Stimulated activated CD8-positive, alpha-beta memory T cell treated with anti-CD3 and anti-CD28 coated beads, Interleukin-7, amount 100 ng/mL, for 24 hours (primary cell): ENCODE measurements around the gene OAT.

Experiments
- DNase-seq: peaks from one replicate; pipeline ENCODE4 v3.0.0-alpha.2; 2020; ENCODE audit warnings: low read depth

Gene OAT

DNA sequence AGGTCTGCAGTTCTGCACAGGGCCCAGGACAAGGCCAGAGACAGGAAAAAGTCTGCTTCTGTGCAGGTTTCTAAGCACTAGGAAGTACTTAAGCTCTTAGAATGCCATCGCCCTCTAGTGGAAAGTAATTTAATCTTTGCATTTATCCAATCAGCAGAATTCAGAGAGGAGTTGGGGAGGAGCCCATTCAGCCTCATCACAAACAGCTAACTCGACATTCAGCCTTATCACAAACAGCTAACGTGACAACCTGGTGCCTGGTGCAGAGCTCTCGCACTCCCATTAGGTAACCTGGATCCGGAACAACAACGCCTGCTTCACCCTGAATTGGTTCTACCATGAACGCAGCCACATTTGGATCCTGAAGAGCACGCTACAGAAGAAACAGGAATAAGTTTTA, 15.2 kb downstream of the OAT start:
- no peak for DNase-seq

DNA sequence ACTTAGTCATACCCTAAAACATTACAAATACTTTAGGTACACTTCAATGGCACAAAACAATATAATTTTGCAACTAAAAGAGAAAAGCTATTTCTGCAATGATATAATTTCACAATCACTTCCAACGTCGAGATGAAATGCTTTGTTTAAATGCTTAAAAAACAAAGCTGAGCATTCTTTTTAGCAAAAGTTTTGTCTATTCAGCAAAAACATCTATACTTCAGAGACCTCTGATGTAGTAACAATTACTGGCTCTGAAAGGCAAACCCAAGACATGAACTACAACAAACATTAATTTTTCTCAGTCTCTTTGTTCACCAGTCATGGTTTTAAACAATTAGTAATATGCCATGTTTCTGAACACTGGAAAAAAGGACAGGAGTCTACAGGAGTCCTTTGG, 16.4 kb downstream of the OAT start:
- no peak for DNase-seq

DNA sequence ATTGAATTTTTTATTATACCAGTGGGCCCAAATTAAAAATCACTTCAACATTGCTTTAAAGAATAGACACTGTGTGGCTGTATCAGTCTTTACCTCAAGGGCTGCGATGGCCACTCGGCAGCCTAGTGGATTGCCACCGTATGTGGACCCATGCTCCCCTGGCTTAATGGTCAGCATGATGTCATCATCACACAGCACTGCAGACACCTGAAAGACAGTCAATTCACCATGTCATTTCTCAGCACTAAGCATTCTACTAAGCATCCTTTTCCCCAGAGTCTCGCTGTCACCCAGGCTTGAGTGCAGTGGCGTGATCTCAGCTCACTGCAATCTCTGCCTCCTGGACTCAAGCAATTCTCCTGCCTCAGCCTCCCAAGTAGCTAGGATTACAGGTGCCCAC, 17.1 kb downstream of the OAT start:
- no peak for DNase-seq

DNA sequence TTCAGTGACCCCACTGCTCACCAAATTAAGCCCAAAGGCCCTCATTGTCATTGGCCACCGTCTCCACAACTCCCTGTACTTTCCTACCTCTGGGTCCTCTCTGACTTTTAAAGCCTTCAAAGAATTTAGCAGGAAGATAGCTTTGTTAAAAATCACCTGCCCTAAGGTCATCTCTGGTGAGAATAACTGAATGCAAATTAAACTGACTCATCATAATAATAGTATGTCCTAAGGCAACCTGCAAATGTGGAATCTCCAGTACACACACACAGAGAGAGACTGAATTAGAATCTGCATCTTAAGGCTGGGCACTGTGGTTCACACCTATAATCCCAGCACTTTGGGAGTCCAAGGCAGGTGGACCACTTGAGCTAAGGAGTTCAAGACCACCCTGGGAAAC, 24.1 kb downstream of the OAT start:
- no peak for DNase-seq

DNA sequence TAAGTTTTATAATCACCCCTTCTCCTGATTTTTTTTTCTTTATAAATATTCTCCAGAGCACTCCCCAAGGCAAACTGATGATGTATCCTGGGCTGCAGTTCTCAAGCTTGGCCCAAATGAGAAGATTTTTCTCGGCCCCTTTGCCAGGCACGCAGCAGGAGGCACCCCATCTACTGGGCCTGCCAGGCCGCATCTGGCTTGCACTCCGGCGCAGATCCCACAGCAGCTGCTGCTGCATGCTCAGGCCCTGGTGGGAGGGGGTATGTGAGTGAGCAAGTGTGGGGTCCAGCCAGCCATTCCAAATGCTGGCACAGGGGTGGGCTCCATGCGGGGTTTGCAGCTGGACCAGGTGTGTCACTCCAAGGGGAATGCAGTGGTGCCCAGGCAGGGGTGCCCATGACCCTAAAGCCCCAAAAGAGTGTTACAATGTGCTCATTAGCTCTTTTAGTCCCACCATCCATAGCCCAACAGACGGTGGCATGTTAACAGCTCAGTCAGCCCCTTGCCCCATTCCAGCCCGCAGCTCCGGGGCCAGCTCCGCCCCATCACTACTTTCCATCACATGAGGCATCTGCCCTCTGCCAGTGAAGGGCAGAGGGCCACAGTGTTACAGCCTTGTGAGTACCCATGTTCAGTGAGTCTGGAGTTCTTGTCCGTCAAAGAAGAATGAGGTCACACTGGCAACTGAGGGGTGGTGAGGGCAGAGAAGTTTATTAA, 25.9 kb downstream of the OAT start:
- DNase-seq = no peak

DNA sequence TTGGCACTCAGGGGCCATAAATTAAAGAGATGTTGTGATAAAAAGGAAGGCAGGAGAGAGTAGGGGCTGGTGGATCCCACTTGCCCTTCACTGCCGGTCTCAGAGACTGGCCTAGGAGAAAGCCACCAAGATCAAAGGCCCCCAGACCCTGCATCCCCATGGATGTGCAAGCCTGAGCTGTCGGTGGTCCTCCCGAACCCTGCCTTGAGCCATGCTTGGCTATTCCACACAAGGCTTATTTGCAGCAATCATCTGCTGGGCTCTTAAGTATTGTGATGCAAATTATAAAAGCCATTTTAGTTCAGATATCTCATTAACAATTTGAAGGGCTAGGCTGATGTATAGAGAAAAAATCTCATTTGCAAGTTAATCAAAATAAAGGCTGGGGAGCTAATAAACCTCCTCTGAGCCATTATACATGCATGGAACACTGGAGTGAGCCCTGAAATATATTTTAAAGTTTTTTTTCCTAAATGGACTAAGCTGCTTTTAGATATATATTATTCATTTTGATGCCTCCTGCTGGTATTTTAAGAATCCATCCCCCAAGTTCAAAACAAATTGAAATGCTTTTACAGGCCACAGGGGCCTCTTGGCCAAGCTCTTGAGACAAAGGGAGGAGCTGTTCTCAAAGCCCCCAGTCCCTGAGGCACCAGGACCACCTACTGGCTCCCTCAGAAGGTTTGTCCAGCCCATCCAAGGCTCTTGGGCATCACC, 28.1 kb downstream of the OAT start:
- DNase-seq = no peak

DNA sequence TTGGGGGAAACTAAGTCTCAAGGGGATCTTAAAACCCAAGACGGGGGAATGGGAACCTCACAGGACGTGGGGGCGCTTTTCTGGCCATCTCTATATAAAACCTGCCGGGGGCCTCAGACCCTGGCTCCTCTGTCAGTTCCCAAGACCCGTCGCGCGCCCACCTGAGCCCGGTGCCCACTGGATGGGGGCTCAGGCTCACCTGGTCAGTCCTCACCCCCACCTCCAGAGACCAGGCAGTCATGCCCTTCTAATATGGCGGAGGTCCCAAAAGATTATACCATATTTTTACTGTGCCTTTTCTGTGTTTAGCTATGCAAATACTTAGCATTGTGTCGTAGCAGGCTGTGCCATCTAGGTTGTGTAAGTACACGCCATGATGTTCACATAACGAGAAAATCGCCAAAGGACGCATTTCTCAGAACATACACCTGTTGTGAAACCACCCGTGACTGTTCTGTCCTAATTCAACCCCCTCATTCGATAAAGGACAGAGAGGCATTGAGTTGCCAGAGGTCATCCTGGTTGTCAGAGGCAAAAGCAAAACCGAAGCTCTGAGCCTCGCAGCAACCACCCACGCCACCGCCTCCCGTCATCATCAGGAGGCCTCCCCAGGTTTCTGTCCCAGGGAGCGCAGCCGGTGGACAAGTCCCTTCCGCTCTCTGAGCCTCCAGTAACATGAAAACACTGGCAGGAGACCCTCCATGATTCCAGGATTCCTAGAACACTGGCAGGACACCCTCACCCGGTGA, 28.9 kb downstream of the OAT start:
- no peak for DNase-seq

DNA sequence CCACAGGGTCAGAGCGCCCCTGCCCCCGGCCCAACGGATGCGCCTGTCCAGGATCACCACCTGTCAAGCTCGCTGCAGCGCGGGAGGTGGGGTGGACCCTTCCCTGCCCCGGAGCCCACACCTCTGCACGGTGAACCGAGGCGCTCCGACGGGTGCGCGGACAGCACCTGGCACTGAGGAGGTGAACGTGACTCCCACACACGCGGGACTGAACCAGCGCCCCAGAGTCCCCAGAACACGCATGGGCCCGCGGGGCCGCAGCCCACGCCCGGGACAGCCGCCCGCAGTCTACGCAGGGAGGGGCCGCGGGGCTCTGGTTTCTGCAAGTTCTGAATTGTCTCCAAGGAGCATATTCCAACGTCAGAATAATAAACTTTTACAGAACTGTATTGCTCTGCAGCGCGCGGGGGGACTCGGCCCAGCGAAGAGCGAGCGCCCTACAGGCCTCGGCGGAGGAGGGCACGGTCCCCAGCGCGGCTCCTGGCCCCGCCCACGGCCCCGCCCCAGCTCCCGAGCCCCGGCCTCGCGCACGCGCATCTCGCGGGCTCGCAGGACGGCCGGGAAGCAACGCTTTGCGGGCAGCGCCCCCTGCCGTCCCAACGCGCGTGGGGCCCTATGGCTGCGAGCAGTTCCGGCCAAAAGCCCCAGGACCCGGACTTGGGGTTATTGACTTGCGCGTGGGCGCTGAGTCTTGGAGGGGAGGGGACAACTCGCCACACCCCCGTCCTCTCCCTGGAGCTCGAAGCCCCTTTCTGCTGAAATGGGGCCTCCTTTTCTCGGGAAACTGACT, 29.7 kb downstream of the OAT start:
- DNase-seq = peak; percentile 86

DNA sequence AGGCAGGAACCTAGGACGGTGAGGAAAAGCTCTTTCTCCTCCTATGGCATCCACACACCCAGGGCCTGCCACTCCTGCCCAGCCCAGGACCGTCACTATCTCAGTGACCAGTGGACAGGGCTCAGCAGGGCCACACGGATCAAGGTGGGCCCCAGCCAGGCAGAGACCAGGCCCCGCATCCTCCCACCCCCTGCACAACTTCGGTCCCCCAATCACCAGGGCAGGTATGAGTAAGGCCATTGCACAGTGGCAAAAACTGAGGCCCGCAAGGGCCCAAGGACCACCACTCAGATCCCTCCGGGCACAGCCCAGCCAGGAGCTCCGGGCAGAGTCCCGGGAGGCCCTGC, 30.3 kb downstream of the OAT start:
- DNase-seq = no peak

DNA sequence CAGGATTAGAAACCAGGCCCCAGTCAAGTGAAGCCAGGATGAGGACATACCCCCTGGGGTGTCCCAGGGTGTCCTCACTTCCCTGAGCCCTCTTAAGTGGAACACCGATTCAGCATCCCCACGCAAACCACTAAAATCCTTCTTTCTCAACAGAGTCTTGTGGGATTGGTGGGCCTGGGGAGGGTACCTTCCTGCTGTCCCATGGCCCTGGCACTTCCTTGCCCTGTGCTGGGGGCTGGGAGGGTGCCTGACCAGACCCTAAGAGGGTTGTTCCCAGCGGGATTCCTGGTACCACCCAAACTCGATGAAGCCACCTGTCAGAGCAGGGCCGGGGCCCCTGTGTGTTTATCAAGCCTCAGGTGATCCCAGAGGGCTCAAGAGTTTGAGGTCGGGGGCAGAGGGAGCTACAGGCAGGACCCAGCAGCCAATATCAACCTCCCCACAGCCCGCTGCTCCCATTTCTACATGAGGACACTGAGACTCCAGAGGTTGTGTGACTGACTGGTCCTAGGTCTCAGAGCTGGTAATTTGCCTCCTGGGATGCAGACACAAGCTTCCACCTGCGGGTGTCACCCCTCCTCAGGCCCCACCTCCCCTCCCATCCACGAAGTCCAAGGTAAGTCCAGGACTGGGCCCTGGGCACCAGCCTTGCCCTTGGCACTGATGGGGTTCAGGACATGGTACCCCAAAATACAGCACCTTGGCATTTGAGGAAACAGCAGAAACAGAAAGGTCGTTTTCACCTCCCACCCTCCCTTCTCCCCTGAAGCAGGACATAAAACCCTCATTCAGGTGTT, 31.4 kb downstream of the OAT start:
- no peak for DNase-seq

DNA sequence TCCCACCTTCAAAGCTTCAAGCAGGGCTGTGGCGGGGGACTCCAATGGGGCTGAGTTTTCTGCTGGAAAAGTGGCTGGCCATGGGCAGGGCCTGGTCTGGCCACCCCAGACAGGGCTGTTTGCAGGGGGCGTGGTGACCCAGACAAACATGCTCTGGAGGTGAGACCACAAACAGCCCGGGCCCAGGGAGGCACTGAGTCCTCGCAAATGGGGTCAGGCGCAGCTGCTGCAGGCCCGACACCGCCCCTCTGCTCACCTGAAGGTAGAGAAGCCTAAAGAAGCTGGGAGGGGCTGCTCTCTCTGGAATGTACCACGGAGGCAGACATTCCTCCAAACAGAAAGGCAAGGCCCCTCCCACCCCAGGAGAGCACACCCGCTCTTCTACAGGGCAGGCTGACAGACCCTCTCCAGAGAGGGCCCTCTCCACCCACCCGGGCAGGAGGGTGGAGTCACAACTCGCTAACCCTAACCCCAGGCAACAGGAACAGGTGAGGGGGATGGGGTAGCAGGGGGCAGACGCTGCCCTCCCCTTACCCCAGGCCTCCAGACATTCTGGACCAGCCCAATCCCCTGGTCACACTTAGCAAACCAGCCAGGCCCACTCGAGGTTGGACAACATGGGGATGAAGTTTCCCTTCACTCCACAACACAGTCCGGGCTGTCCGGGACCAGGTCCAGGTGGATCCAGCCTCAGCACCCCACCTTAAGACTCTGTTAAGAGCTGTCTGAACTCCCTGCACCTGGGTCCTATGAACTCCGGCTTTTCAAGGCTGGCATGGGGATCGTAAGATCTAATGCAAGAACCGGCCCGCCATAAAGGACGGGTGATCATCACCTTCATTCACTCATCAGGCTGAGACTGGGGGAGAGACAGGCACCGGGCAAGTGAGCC, 32.3 kb downstream of the OAT start:
- DNase-seq = no peak

DNA sequence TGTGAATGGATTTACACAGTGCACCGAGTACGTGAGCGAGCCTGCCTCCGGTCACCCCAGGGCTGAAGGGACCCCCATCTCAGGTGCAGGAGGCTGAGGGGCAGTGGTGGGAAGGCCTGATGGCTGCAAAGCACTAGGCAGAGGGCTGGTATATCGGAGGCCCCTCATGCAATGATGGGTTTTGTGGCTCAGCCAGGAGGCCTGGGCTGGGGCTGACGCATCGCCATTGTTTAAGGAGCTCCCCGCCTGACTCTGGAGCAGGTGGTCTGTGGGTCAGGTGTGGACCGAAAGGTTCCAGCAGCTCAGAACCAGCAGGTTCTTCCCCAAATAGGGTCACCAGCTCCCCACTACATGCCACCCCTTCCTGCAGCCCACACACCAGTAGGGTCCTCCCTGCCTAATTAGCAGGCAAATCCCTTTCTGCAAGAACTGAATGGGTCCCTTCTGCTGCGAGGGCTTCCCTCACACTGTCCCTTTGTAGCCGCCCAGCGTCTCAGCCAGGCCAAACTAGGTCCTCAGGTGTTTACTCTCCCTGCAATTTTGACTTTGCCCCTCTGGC, 33.0 kb downstream of the OAT start:
- DNase-seq = no peak

DNA sequence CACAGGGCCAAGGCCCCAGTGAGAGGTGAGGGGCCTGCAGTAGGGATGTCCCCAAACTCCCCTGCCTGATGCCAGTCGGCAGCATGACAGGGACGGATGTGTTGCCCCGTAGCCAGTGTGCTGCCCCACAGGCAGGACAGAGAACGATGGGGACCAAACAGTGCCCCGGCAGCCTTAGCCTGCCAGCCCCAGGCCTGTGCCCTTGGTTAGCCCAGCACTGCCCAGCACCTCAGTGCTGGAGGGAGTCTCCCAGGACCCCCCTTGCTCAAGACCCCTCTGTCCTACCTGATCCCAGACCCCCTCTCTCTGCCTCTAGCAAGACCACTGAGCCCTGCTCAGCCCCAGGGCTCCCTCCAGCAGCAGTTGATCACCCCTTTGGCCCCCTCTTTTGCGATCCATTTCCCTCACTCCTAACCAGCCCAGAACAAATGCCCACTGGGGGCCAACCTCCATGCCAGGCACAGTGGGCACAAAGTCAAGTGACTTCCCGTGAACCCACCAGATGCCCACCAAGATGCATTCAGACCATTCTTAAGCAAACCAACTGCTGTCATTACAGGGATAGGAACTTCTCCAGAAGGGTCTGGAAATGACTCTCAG, 34.0 kb downstream of the OAT start:
- DNase-seq = no peak

DNA sequence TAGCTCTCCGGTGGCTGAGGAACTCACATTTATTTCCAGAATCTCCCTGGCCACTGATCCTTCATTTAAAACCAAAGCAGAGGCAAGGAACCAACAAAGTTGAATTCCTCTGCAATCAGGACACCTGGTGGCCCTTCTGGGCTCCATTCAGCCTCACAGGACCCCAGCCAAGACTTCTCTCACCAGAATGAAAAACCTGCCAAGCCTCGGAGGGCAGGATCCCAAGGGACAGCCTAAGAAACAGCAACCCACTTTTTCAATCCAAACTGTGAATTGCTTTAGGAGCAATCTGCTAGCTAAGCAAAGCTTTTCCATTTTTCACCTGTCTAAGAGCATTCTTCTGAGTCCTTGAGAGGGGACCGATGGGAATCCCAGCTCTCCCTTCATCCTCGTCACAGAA, 34.6 kb downstream of the OAT start:
- no peak for DNase-seq

DNA sequence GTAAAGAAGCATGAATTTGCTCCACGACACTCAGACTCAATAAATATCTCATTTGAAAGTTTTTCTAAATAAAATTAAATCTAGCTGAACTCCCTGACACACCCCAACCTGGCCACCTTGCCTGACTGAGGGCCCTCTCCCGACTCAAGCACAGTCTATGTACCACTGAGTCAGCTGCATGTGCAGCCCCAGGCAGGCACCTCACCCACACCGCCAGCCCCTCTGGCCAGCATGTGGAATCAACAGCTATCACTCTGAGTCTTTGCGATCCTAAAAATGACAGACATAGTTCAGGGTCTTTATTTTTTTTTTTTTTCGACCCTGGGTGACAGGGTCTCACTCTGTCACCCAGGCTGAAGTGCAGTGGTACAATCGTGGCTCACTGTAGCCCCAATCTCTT, 35.2 kb downstream of the OAT start:
- no peak for DNase-seq

DNA sequence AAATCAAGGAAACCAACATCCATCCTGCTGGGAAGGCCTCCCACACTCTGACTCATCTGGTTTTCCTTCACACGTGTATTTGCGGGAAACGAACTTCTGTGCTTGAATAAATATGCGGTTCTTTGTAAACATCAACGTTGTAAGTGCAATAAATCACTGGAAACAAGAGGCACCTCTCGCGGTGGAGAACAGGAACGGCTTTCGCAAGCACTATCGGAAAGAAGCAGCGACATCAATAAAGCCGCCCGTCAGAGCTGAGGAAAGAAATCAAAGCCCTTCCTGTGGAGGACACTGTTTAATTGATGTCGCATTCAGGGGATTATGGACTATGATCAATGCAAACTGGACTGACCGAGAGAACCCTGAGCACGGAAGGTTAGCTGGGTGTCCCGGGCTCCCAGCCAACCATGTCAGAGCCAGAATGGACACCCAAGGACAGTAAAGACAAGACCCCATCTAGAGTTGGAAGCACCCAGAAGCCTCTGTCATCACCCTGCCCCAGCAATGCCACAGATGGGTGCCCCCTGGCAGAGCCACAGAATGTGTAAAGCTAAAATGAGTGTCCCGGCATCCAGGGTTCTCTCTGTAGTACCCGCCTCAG, 37.6 kb downstream of the OAT start:
- DNase-seq = no peak

DNA sequence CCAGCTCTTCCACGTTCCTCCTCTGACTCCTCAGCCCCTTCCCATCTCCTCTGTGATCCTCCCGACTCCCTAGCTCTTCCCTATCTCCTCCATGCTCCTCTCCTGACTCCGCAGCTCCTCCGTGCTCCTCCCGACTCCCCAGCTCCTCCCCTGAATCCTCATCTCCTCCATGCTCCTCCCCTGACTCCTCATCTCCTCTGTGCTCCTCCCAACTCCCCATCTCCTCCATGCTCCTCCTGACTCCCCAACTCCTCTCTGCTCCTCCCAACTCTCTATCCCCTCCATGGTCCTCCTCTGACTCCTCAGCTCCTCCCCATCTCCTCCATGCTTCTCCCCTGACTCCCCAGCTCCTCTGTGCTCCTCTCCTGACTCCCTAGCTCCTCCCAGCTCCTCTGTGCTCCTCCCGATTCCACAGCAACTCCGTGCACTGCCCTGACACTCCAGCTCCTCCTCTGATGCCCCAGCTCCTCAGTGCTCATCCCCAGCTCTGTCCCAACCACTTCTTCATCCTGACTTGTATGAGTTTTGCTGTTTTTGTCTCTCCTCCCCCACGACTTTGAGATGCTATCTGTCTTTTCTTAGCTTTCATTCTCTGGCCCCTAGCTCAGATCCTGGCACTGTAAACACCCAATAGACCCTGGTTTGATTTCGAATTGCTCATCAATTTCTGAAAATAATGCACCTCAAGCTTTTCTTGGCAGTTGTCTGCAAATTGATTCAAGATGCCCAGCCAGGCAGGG, 38.3 kb downstream of the OAT start:
- no peak for DNase-seq

DNA sequence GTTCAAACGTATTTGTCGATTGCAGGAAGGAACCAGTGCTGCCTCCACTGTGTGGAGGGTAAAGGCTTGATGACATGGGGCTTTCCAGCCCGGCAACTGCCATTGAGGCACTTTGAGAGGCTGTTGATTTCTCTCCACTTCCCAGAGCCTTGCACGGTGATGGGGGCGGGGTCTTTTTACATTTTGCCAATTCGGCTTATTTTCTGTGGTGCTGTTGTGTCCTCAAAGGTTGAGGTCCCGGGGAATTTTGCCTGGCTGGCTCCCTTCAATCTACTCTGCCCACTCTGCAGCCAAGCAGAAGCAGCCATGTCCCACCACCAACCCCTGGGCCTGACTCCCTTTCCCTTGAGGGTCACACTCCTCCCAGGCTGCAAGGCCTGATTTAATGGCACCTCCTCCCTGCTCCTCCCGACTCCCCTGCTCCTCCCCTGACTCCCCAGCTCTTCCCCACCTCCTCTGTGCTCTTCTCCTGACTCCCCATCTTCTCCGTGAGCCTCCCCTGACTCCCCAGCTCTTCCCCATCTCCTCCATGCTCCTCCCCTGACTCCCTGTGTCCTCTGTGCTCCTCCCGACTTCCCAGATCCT, 39.0 kb downstream of the OAT start:
- no peak for DNase-seq
